ENCODE results near the gene ZNRF2. TPM values are rescaled to one million over a fixed set of nuclear protein-coding genes. Genes with fewer than 3 reads are reported as not detected.
A peak's percentile ranks its signal among the peaks of the same experiment; 100 is the strongest.

Gene ZNRF2
- total RNA-seq, 4 donors from 2014 or later = 60.8 to 83.0 (median 69.6) TPM

- Histone ChIP-seq H3K4me1 (peaks cover 9 to 47% (median 21%) of the 10 kb centered on the region in 4 donors), H3K9me3 (no peaks in the 10 kb centered on the region), H3K4me3 (no peak overlapping the region), H3K27ac (peak overlapping the region in 1 of 4 donors; percentile 58), H3K27me3 (no peaks in the 10 kb centered on the region), H3K36me3 (no peaks in the 10 kb centered on the region)
- intact Hi-C loops (cut with DNase I; ENCODE audit: low total_unique reads) = no loop called here
- TF ChIP-seq POLR2AphosphoS5 (IDR thresholded peaks at IDR 0.05) = no peak
- no peak for TF ChIP-seq CTCF (IDR thresholded peaks at IDR 0.05)
- no peak for TF ChIP-seq EP300 (IDR thresholded peaks at IDR 0.05; ENCODE audit: low read depth)
- TF ChIP-seq POLR2A (IDR thresholded peaks at IDR 0.05) = no peak
- DNase-seq = no peak
- in situ Hi-C loops (cut with MboI; ENCODE audit: low pct_ligation_motif_present in 1 of 4, low pct_unique_long_range_greater_than_20kb in 1 of 4, low sequenced_read_pairs in 3 of 4) = no loop called here
Measured at GRCh38 chr7:30349816-30350215, 65.4 kb downstream of the ZNRF2 start.

GRCh38 chr7:30351286-30351685 is 66.9 kb downstream of the ZNRF2 start:
- Histone ChIP-seq H3K4me3 (no peak overlapping the region), H3K36me3 (no peaks in the 10 kb centered on the region), H3K27me3 (no peaks in the 10 kb centered on the region), H3K27ac (peak overlapping the region in 1 of 4 donors; percentile 17), H3K9me3 (no peaks in the 10 kb centered on the region), H3K4me1 (peaks cover 9 to 47% (median 21%) of the 10 kb centered on the region in 4 donors)
- in situ Hi-C loops (cut with MboI; ENCODE audit: low pct_ligation_motif_present in 1 of 4, low pct_unique_long_range_greater_than_20kb in 1 of 4, low sequenced_read_pairs in 3 of 4) (no loop called here), intact Hi-C loops (cut with DNase I; ENCODE audit: low total_unique reads) (no loop called here)
- no peak for DNase-seq
- WGBS, 2 donors (ENCODE audit: low coverage in 1 of 2) = 54 to 65% methylated on average over 4 of the region's 4 CpGs
- no peak for TF ChIP-seq CTCF (IDR thresholded peaks at IDR 0.05)
- TF ChIP-seq POLR2AphosphoS5 (IDR thresholded peaks at IDR 0.05) = no peak
- no peak for TF ChIP-seq EP300 (IDR thresholded peaks at IDR 0.05; ENCODE audit: low read depth)
- no peak for TF ChIP-seq POLR2A (IDR thresholded peaks at IDR 0.05)

- in situ Hi-C loops (cut with MboI; ENCODE audit: low pct_ligation_motif_present in 1 of 4, low pct_unique_long_range_greater_than_20kb in 1 of 4, low sequenced_read_pairs in 3 of 4) (no loop called here), intact Hi-C loops (cut with DNase I; ENCODE audit: low total_unique reads) (no loop called here)
- Histone ChIP-seq H3K4me3 (no peak overlapping the region), H3K4me1 (peaks cover 9 to 47% (median 21%) of the 10 kb centered on the region in 4 donors), H3K27ac (peak overlapping the region in 1 of 4 donors; percentile 17), H3K9me3 (no peaks in the 10 kb centered on the region), H3K27me3 (no peaks in the 10 kb centered on the region), H3K36me3 (no peaks in the 10 kb centered on the region)
- TF ChIP-seq EP300 (IDR thresholded peaks at IDR 0.05; ENCODE audit: low read depth) = no peak
- TF ChIP-seq POLR2A (IDR thresholded peaks at IDR 0.05) = no peak
- no peak for TF ChIP-seq POLR2AphosphoS5 (IDR thresholded peaks at IDR 0.05)
- no peak for TF ChIP-seq CTCF (IDR thresholded peaks at IDR 0.05)
- DNase-seq = no peak
- 29 to 32% methylated on average over 2 of the region's 2 CpGs for WGBS, 2 donors (ENCODE audit: low coverage in 1 of 2)
Measured at GRCh38 chr7:30351724-30352123, 67.3 kb downstream of the ZNRF2 start.

GRCh38 chr7:30352169-30352568 is 67.8 kb downstream of the ZNRF2 start:
- TF ChIP-seq EP300 (IDR thresholded peaks at IDR 0.05; ENCODE audit: low read depth) (no peak), CTCF (IDR thresholded peaks at IDR 0.05) (no peak), POLR2AphosphoS5 (IDR thresholded peaks at IDR 0.05) (no peak), POLR2A (IDR thresholded peaks at IDR 0.05) (no peak)
- peaks cover 0 to 3% (median 0%) of the 10 kb centered on the region in 4 donors for H3K36me3 ChIP-seq
- peaks cover 9 to 45% (median 20%) of the 10 kb centered on the region in 4 donors for H3K4me1 ChIP-seq
- H3K27ac ChIP-seq = no peak overlapping the region
- DNase-seq = no peak
- WGBS, 2 donors (ENCODE audit: low coverage in 1 of 2) = 85 to 93% methylated on average over 5 of the region's 5 CpGs
- no peaks in the 10 kb centered on the region for H3K27me3 ChIP-seq
- no peak overlapping the region for H3K4me3 ChIP-seq
- no peaks in the 10 kb centered on the region for H3K9me3 ChIP-seq
- intact Hi-C loops (cut with DNase I; ENCODE audit: low total_unique reads) = no loop called here
- in situ Hi-C loops (cut with MboI; ENCODE audit: low pct_ligation_motif_present in 1 of 4, low pct_unique_long_range_greater_than_20kb in 1 of 4, low sequenced_read_pairs in 3 of 4) = no loop called here

All from transverse colon (tissue), 4 donors.